T1000 (cell line): Measurements from ENCODE around the gene OR52I1.

Source experiments
- DNase-seq: peaks from one replicate; lab custom pipeline; 2025; ENCODE audit warnings: mixed read lengths; lab: John Stamatoyannopoulos, UW

OR52I1 gene

GRCh38 chr11:4615856-4616444, 22.1 kb downstream of the OR52I1 start:
- no peak for DNase-seq

- no peak for DNase-seq
Measured at GRCh38 chr11:4619514-4619913, 25.7 kb downstream of the OR52I1 start.

- peak; percentile 65 for DNase-seq
Measured at GRCh38 chr11:4626207-4627099, 32.6 kb downstream of the OR52I1 start.

GRCh38 chr11:4636136-4636535, 42.3 kb downstream of the OR52I1 start:
- DNase-seq = no peak

GRCh38 chr11:4636962-4637661, 43.3 kb downstream of the OR52I1 start, which contains the start of gene OR51D1:
TSS of gene OR51D1 (plus strand) at chr11:4637477. CDS start at chr11:4639791, 2,314 bp downstream.
- peak; percentile 40 for DNase-seq

- no peak for DNase-seq
Measured at GRCh38 chr11:4637662-4638047, 43.8 kb downstream of the OR52I1 start.

GRCh38 chr11:4639931-4640330, 46.1 kb downstream of the OR52I1 start:
- DNase-seq = no peak

- DNase-seq = no peak
Measured at GRCh38 chr11:4641501-4641900, 47.7 kb downstream of the OR52I1 start.

- no peak for DNase-seq
Measured at GRCh38 chr11:4642043-4642442, 48.2 kb downstream of the OR52I1 start.

- no peak for DNase-seq
Measured at GRCh38 chr11:4643076-4643475, 49.2 kb downstream of the OR52I1 start.

GRCh38 chr11:4643682-4644081, 49.8 kb downstream of the OR52I1 start, which contains the start of gene OR51E1:
TSS of gene OR51E1 (plus strand) at chr11:4643982. CDS start at chr11:4652527, 8,545 bp downstream.
- no peak for DNase-seq

- DNase-seq = no peak
Measured at GRCh38 chr11:4644233-4644632, 50.4 kb downstream of the OR52I1 start.
